Naive thymus-derived CD8-positive, alpha-beta T cell (primary cell): ENCODE data around the gene PIBF1. TPM values are rescaled to one million over a fixed set of nuclear protein-coding genes. Genes with fewer than 3 reads are reported as not detected.

Experiments used
- ATAC-seq, 2 donors: fragments of 150-1000 bp; cut with Tn5 transposase in 1 of 2; sonication (Bioruptor Pico), chemical (Tn5 transposase) in 1 of 2; 1 replicate in 1 of 2; 2 replicates in 1 of 2; pipeline ENCODE4 v1.10.0; 2021; ENCODE audit warnings: mild to moderate bottlenecking in 2 of 2, moderate library complexity in 2 of 2
- POLR2A ChIA-PET: fragments of 350-600 bp; sonication (Branson Sonifier 250); formaldehyde crosslinking; loops from one replicate; lab custom pipeline; 2021; ENCODE audit warnings: antibody characterized with exemption; lab: Charles Lee
- DNase-seq, 10 donors: peaks; one replicate each; pipeline versions ENCODE4 v3.0.0 to v3.0.0-alpha.2; 2020 to 2022
- H3K27ac Mint-ChIP-seq, 10 donors: one replicate each; pipeline ENCODE4 v1.8.0; 2020 to 2022; ENCODE audit warnings: mild to moderate bottlenecking in 10 of 10, mixed read lengths in 10 of 10, moderate library complexity in 4 of 10, inconsistent platforms in 1 of 10
- H3K27me3 Mint-ChIP-seq, 5 donors: one replicate each; pipeline ENCODE4 v1.8.0; 2021 to 2022; ENCODE audit warnings: mixed read lengths in 5 of 5
- H3K36me3 Mint-ChIP-seq, 3 donors: one replicate each; pipeline ENCODE4 v1.8.0; 2020 to 2022; ENCODE audit warnings: mixed read lengths in 3 of 3, mild to moderate bottlenecking in 2 of 3, inconsistent platforms in 1 of 3
- H3K4me1 Mint-ChIP-seq, 4 donors: one replicate each; pipeline ENCODE4 v1.8.0; 2021 to 2022; ENCODE audit warnings: mixed read lengths in 4 of 4
- H3K4me3 Mint-ChIP-seq, 10 donors: one replicate each; pipeline ENCODE4 v1.8.0; 2020 to 2022; ENCODE audit warnings: mild to moderate bottlenecking in 10 of 10, mixed read lengths in 10 of 10, moderate library complexity in 6 of 10, inconsistent platforms in 1 of 10
- H3K9me3 Mint-ChIP-seq, 9 donors: one replicate each; pipeline ENCODE4 v1.8.0; 2020 to 2022; ENCODE audit warnings: mixed read lengths in 9 of 9, mild to moderate bottlenecking in 3 of 9, inconsistent platforms in 1 of 9, moderate library complexity in 1 of 9
- polyA plus RNA-seq, 3 donors: library from polyadenylated mRNA; unstranded; fragments of 300-500 nt; fragmentation: Illumina TruSeq; gene quantifications; one replicate each; pipeline ENCODE4 v1.2.3, GENCODE V29; 2021
- total RNA-seq, 8 experiments: library from RNA in 2 of 8; stranded (reverse) in 2 of 8; gene quantifications; one replicate each; pipeline ENCODE4 v1.2.3 and lab custom pipeline; 2021 to 2026

The PIBF1 gene
- total and polyA plus RNA-seq, 5 experiments from 2014 or later, result 18.3 to 32.3 (median 23.6) TPM

DNA sequence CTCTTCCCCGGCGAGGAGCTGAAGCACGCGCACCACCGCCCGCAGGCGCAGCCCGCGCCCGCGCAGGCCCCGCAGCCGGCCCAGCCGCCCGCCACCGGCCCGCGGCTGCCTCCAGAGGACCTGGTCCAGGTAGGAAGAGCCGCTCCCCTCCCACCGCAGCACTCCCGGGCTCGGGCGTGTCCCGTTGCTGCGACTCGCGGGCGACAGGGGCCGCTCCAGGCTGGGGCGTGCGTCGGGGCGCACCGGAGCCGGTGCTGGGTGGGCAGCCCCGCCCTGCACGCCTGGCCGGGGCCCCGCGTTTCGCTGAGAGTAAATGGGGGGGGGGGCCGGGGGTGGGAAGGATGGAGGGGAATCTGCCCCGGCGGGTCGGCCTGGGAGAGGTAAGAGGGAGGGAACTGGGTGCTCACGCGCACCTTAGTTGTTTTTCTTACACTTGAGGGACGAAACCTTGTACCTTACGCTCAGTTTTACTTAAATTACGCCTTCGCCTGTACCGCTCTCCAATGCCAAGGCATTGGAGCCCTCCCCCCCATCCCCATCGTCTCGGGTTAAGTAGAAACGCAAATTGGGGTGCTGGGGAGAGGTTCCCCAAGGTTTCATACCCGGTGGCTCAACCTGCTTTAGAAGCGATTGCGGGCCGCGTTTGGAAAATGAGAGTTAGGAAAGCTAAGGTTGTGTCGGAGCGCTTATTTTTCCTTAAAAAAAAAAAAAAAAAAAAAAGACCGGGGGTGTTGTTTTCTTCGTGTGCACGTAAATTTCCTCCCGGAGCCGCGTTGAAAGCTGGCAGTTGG, 277.7 kb downstream of the PIBF1 start:
- peak in 7 of 10 donors; percentile 17 to 72 (median 35) for DNase-seq
- peaks cover 17 to 41% (median 21%) of the 10 kb centered on the region in 5 donors for H3K27me3 Mint-ChIP-seq
- H3K4me3 Mint-ChIP-seq, result peak overlapping the region; percentile 73 to 96 (median 84)
- POLR2A ChIA-PET, result interaction anchor here (0.6 to 1.7 kb wide), 5 partner anchors 644 to 1230 kb away, joined by 3 to 7 read pairs (median 3); no protein-coding TSS in a partner anchor
- ATAC-seq, result peak; percentile 34 to 38
- H3K9me3 Mint-ChIP-seq, result no peaks in the 10 kb centered on the region
- peaks cover 8 to 21% (median 20%) of the 10 kb centered on the region in 4 donors for H3K4me1 Mint-ChIP-seq
- H3K36me3 Mint-ChIP-seq, result no peaks in the 10 kb centered on the region
- H3K27ac Mint-ChIP-seq, result peak overlapping the region in 4 of 10 donors; percentile 32 to 77 (median 47)

- H3K9me3 Mint-ChIP-seq, result no peaks in the 10 kb centered on the region
These were observed 278.6 kb downstream of the PIBF1 start for GRCh38 chr13:73060251-73061160.

GRCh38 chr13:73061473-73061872, 279.5 kb downstream of the PIBF1 start:
- POLR2A ChIA-PET, result no interaction called here
- H3K27ac Mint-ChIP-seq, result no peak overlapping the region
- no peaks in the 10 kb centered on the region for H3K9me3 Mint-ChIP-seq
- ATAC-seq (no peak), DNase-seq (no peak)
- H3K36me3 Mint-ChIP-seq, result no peaks in the 10 kb centered on the region
- H3K4me3 Mint-ChIP-seq, result no peak overlapping the region
- peaks cover 8 to 21% (median 20%) of the 10 kb centered on the region in 4 donors for H3K4me1 Mint-ChIP-seq
- H3K27me3 Mint-ChIP-seq, result peaks cover 2 to 27% (median 11%) of the 10 kb centered on the region in 5 donors

More at GRCh38 chr13:73060251-73061160, 278.6 kb downstream of the PIBF1 start:
- Mint-ChIP-seq H3K27me3 (peaks cover 12 to 35% (median 17%) of the 10 kb centered on the region in 5 donors), H3K27ac (peak overlapping the region in 4 of 10 donors; percentile 32 to 84 (median 66)), H3K36me3 (no peaks in the 10 kb centered on the region), H3K4me3 (peak overlapping the region; percentile 73 to 91 (median 84)), H3K4me1 (peaks cover 8 to 21% (median 20%) of the 10 kb centered on the region in 4 donors)
- POLR2A ChIA-PET, result interaction anchor here (1.0 kb wide), 1 partner anchor 707 kb away, joined by 3 read pairs; no protein-coding TSS in a partner anchor
- peak in 3 of 10 donors; percentile 10 to 14 (median 12) for DNase-seq
- no peak for ATAC-seq

GRCh38 chr13:73061876-73062275, 279.9 kb downstream of the PIBF1 start:
- Mint-ChIP-seq H3K4me3 (peak overlapping the region in 1 of 10 donors; percentile 7), H3K36me3 (no peaks in the 10 kb centered on the region), H3K4me1 (peaks cover 8 to 21% (median 20%) of the 10 kb centered on the region in 4 donors), H3K27ac (peak overlapping the region in 1 of 10 donors; percentile 22), H3K9me3 (no peaks in the 10 kb centered on the region), H3K27me3 (peaks cover 0 to 27% (median 11%) of the 10 kb centered on the region in 5 donors)
- POLR2A ChIA-PET, result no interaction called here
- ATAC-seq (no peak), DNase-seq (no peak)

GRCh38 chr13:73062468-73062867, 280.5 kb downstream of the PIBF1 start:
- Mint-ChIP-seq H3K4me3 (peak overlapping the region in 2 of 10 donors; percentile 7 to 19), H3K4me1 (peaks cover 8 to 21% (median 20%) of the 10 kb centered on the region in 4 donors), H3K27me3 (peaks cover 0 to 24% (median 10%) of the 10 kb centered on the region in 5 donors), H3K36me3 (no peaks in the 10 kb centered on the region), H3K9me3 (no peaks in the 10 kb centered on the region), H3K27ac (peak overlapping the region in 1 of 10 donors; percentile 0)
- ATAC-seq, result no peak
- no peak for DNase-seq
- POLR2A ChIA-PET, result no interaction called here

DNA sequence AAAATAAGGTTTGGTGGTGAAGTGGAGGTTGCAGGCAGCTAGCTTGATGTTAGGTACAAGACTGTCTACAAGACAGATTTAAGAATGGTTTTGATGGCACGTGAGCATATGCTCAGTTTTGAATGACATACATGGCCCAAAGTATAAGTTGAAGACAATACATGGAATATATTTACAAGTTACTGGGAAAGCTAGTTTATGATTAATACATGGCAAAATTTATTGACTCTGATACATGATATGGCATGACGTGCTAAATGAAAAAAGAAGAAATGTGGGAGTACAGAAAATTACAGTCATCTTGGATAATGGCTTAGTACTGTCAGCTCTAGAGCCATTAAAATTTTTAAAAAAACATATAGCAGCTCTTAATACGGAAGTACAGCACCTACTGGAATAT, 281.2 kb downstream of the PIBF1 start:
- POLR2A ChIA-PET, result no interaction called here
- ATAC-seq (no peak), DNase-seq (no peak)
- H3K27me3 Mint-ChIP-seq, result peaks cover 0 to 17% (median 5%) of the 10 kb centered on the region in 5 donors
- H3K9me3 Mint-ChIP-seq, result no peaks in the 10 kb centered on the region
- H3K36me3 Mint-ChIP-seq, result peaks cover 0 to 2% (median 0%) of the 10 kb centered on the region in 3 donors
- H3K4me3 Mint-ChIP-seq, result no peak overlapping the region
- H3K27ac Mint-ChIP-seq, result no peak overlapping the region
- H3K4me1 Mint-ChIP-seq, result peaks cover 8 to 20% (median 19%) of the 10 kb centered on the region in 4 donors

DNA sequence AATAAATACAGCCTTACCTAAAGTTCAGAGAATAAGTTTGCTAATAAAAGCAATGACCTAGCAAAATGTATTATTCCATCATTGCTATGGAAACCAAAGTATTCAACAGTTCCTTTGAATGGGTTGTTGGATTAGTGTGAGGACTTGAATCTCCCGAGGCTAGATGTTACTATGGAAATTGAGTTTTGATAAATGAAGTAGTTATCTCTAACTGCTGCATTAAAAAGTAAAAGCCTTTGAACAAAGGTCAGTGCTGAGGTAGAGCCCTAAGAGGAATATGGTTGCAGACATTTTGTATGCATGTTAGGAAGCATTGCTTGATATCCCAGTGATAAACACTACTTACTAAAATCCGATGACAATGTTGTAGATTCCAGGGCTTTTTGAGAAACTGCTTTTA, 283.1 kb downstream of the PIBF1 start:
- DNase-seq (no peak), ATAC-seq (no peak)
- H3K4me3 Mint-ChIP-seq, result no peak overlapping the region
- H3K27ac Mint-ChIP-seq, result no peak overlapping the region
- H3K9me3 Mint-ChIP-seq, result no peaks in the 10 kb centered on the region
- H3K27me3 Mint-ChIP-seq, result peaks cover 0 to 9% (median 0%) of the 10 kb centered on the region in 5 donors
- peaks cover 0 to 3% (median 0%) of the 10 kb centered on the region in 3 donors for H3K36me3 Mint-ChIP-seq
- POLR2A ChIA-PET, result no interaction called here
- peaks cover 2 to 9% (median 9%) of the 10 kb centered on the region in 4 donors for H3K4me1 Mint-ChIP-seq

GRCh38 chr13:73065665-73066340, 283.9 kb downstream of the PIBF1 start:
- ATAC-seq (no peak), DNase-seq (no peak)
- no peaks in the 10 kb centered on the region for H3K9me3 Mint-ChIP-seq
- H3K27ac Mint-ChIP-seq, result no peak overlapping the region
- no peak overlapping the region for H3K4me3 Mint-ChIP-seq
- H3K4me1 Mint-ChIP-seq, result peaks cover 0 to 2% (median 1%) of the 10 kb centered on the region in 4 donors
- H3K27me3 Mint-ChIP-seq, result peaks cover 0 to 1% (median 0%) of the 10 kb centered on the region in 5 donors
- peaks cover 0 to 3% (median 0%) of the 10 kb centered on the region in 3 donors for H3K36me3 Mint-ChIP-seq
- POLR2A ChIA-PET, result no interaction called here

Other genes with a start within 250 kb of the PIBF1 start
- gene MZT1, start 54.5 kb upstream of the PIBF1 start, total RNA-seq, result 1 to 10 TPM; 6.2 to 6.4 TPM
- gene MZT1, start 54.5 kb upstream of the PIBF1 start, polyA plus RNA-seq, result 1 to 10 TPM; 5.0 to 6.3 (median 5.5) TPM
- 1 to 10 TPM; 5.2 to 6.8 TPM for gene BORA, start 54.2 kb upstream of the PIBF1 start, total RNA-seq
- gene BORA, start 54.2 kb upstream of the PIBF1 start, polyA plus RNA-seq, result 1 to 10 TPM; 5.3 to 6.7 (median 5.7) TPM
- 10 to 100 TPM; 40.8 to 42.6 TPM for gene DIS3, start 233 bp upstream of the PIBF1 start, total RNA-seq
- 10 to 100 TPM; 14.7 to 16.4 (median 14.9) TPM for gene DIS3, start 233 bp upstream of the PIBF1 start, polyA plus RNA-seq